IMR-90 (cell line): ENCODE results near the gene COL4A1. TPM values are rescaled to one million over a fixed set of nuclear protein-coding genes. Genes with fewer than 3 reads are reported as not detected.

Experiments
- ATAC-seq: fragments of 200-7000 bp; cut with Tn5 transposase; 2 replicates; pipeline ENCODE4 v1.9.1; 2020; ENCODE audit warnings: low read depth, mild to moderate bottlenecking, moderate library complexity
- BruUV-seq: library from RNA; stranded (reverse); fragments of 400-500 nt; replicated peaks from 2 replicates; lab custom pipeline; 2021; lab: Mats Ljungman, UMichigan
- CTCF ChIA-PET: fragments of 300-600 bp; formaldehyde crosslinking; extraction: SDS; loops from one replicate; lab custom pipeline; 2021; ENCODE audit warnings: antibody characterized with exemption; lab: Yijun Ruan, JAX
- POLR2A ChIA-PET: fragments of 300-600 bp; sonication (Branson Sonifier 250); formaldehyde crosslinking; loops from one replicate; lab custom pipeline; 2022; ENCODE audit warnings: antibody characterized with exemption; ENCODE audit not compliant: unreplicated experiment; lab: Charles Lee
- DNase-seq: peaks from one replicate; pipeline ENCODE4 v3.0.0; 2013
- H2AFZ ChIP-seq: replicated peaks from 2 replicates; pipeline ENCODE3; 2013; ENCODE audit warnings: low read length, mild to moderate bottlenecking; ENCODE audit not compliant: poor library complexity
- H2AK5ac ChIP-seq: 2 replicates; pipeline ENCODE4 v1.6.1; 2013; ENCODE audit warnings: low read depth, low read length, inconsistent platforms
- H2AK9ac ChIP-seq: replicated peaks from 2 replicates; pipeline ENCODE3; 2013; ENCODE audit warnings: mild to moderate bottlenecking, low read depth, low read length, moderate library complexity; ENCODE audit not compliant: poor library complexity
- H2BK120ac ChIP-seq: 2 replicates; pipeline ENCODE4 v1.6.1; 2013; ENCODE audit warnings: low read depth, low read length, inconsistent platforms
- H2BK15ac ChIP-seq: 3 replicates; pipeline ENCODE4 v1.6.1; 2013; ENCODE audit warnings: low read depth, low read length, inconsistent platforms
- H2BK20ac ChIP-seq: 2 replicates; pipeline ENCODE4 v1.6.1; 2013; ENCODE audit warnings: low read depth, mild to moderate bottlenecking, inconsistent platforms, low read length, moderate library complexity
- H2BK5ac ChIP-seq: 2 replicates; pipeline ENCODE4 v1.6.1; 2013; ENCODE audit warnings: mild to moderate bottlenecking, low read depth, low read length, inconsistent platforms; ENCODE audit not compliant: poor library complexity, severe bottlenecking
- H3K14ac ChIP-seq: replicated peaks from 2 replicates; pipeline ENCODE4 v1.6.1; 2013; ENCODE audit warnings: low read depth, low read length, inconsistent platforms
- H3K18ac ChIP-seq: 2 replicates; pipeline ENCODE4 v1.6.1; 2013; ENCODE audit warnings: low read depth, low read length, control low read depth
- H3K23ac ChIP-seq: 2 replicates; pipeline ENCODE4 v1.6.1; 2013; ENCODE audit warnings: low read depth, low read length, inconsistent platforms
- H3K27ac ChIP-seq: 2 replicates; pipeline ENCODE4 v1.5.1; 2013; ENCODE audit warnings: mild to moderate bottlenecking, control low read depth, low read length; ENCODE audit not compliant: insufficient read depth
- H3K27me3 ChIP-seq: 2 replicates; pipeline ENCODE4 v1.6.1; 2013; ENCODE audit warnings: low read length; ENCODE audit not compliant: control insufficient read depth, insufficient read depth
- H3K36me3 ChIP-seq: 2 replicates; pipeline ENCODE4 v1.6.1; 2013; ENCODE audit warnings: low read length, mixed read lengths; ENCODE audit not compliant: control insufficient read depth, insufficient read depth
- H3K4ac ChIP-seq: 2 replicates; pipeline ENCODE4 v1.6.1; 2013; ENCODE audit warnings: low read depth, low read length, inconsistent platforms
- H3K4me1 ChIP-seq: 2 replicates; pipeline ENCODE4 v1.6.1; 2013; ENCODE audit warnings: low read length, mixed read lengths; ENCODE audit not compliant: control insufficient read depth, insufficient read depth
- H3K4me2 ChIP-seq: 2 replicates; pipeline ENCODE4 v1.6.1; 2013; ENCODE audit warnings: low read depth, mild to moderate bottlenecking, control low read depth, low read length, moderate library complexity
- H3K4me3 ChIP-seq: 2 replicates; pipeline ENCODE4 v1.5.1; 2013; ENCODE audit warnings: low read depth, mild to moderate bottlenecking, control low read depth, low read length, moderate library complexity; ENCODE audit not compliant: insufficient read depth
- H3K56ac ChIP-seq: 2 replicates; pipeline ENCODE4 v1.6.1; 2013; ENCODE audit warnings: low read length, inconsistent platforms; ENCODE audit not compliant: insufficient read depth; ENCODE audit errors: extremely low read depth
- H3K79me1 ChIP-seq, 2 experiments: 2 replicates each; pipeline ENCODE4 v1.6.1; 2013; ENCODE audit warnings: low read length in 2 of 2, inconsistent platforms in 1 of 2, low read depth in 1 of 2
- H3K9ac ChIP-seq: 2 replicates; pipeline ENCODE4 v1.6.1; 2013; ENCODE audit warnings: low read depth, low read length, control low read depth
- H3K9me1 ChIP-seq: 2 replicates; pipeline ENCODE4 v1.6.1; 2013; ENCODE audit warnings: low read length, inconsistent platforms; ENCODE audit not compliant: insufficient read depth
- H3K9me3 ChIP-seq: 2 replicates; pipeline ENCODE4 v1.6.1; 2013; ENCODE audit warnings: low read length; ENCODE audit not compliant: control insufficient read depth, insufficient read depth
- H4K20me1 ChIP-seq: 2 replicates; pipeline ENCODE4 v1.6.1; 2013; ENCODE audit warnings: low read length, inconsistent platforms; ENCODE audit not compliant: insufficient read depth
- H4K5ac ChIP-seq: 2 replicates; pipeline ENCODE4 v1.6.1; 2013; ENCODE audit warnings: mild to moderate bottlenecking, low read depth, low read length, control low read depth
- H4K8ac ChIP-seq, 2 experiments: 2 replicates each; pipeline ENCODE4 v1.6.1; 2013; ENCODE audit warnings: low read depth in 2 of 2, low read length in 2 of 2, control low read depth in 1 of 2, inconsistent platforms in 1 of 2
- H4K91ac ChIP-seq: 2 replicates; pipeline ENCODE4 v1.6.1; 2013; ENCODE audit warnings: low read depth, low read length, inconsistent platforms; ENCODE audit not compliant: insufficient read depth
- BHLHE40 ChIP-seq: fragments of 150-350 bp; IDR thresholded peaks from 2 replicates; pipeline ENCODE4 v1.6.1; 2016; ENCODE audit warnings: mild to moderate bottlenecking, low read depth, low read length
- FOS ChIP-seq: fragments of 150-350 bp; IDR thresholded peaks from 2 replicates; pipeline ENCODE4 v1.6.1; 2016; ENCODE audit warnings: low read depth, low read length
- NFE2L2 ChIP-seq: fragments of 150-350 bp; IDR thresholded peaks from 2 replicates; pipeline ENCODE4 v1.6.1; 2016; ENCODE audit warnings: low read depth, mild to moderate bottlenecking, low read length
- RAD21 ChIP-seq: IDR thresholded peaks from 2 replicates; pipeline ENCODE4 v1.6.1; 2012; ENCODE audit warnings: low read length, improper control_type of control experiment
- RCOR1 ChIP-seq: IDR thresholded peaks from 2 replicates; pipeline ENCODE4 v1.6.1; 2012; ENCODE audit warnings: mild to moderate bottlenecking, low read length, improper control_type of control experiment; ENCODE audit not compliant: insufficient replicate concordance
- WGBS, 2 experiments: methylation state at CpG; one replicate each; pipeline versions ENCODE4 v1.1.5 to v1.1.7; 2013; ENCODE audit warnings: missing lambda C conversion rate in 2 of 2; ENCODE audit not compliant: insufficient read length in 1 of 2; ENCODE audit errors: extremely low coverage in 2 of 2; 5-methylcytosine and 5-hydroxymethylcytosine counted together
- dilution Hi-C: fragments of 300-500 bp; cut with HindIII; formaldehyde crosslinking; loops from one replicate; pipeline ENCODE4 v1.14.3; 2018; ENCODE audit warnings: low sequenced_read_pairs; ENCODE audit not compliant: unreplicated experiment
- in situ Hi-C: fragments of 300-500 bp; cut with MboI; formaldehyde crosslinking; loops from 3 replicates; pipeline ENCODE4 v1.14.3; 2019; ENCODE audit warnings: low sequenced_read_pairs, inconsistent platforms, mixed read lengths
- intact Hi-C: fragments of 100-400 bp; cut with micrococcal nuclease; formaldehyde crosslinking; loops from 2 replicates; pipeline ENCODE4 v1.10.0; 2022
- polyA plus RNA-seq, 3 experiments: library from polyadenylated mRNA; depleted of rRNA; stranded (reverse); fragments of >200 nt; gene quantifications; 2 replicates each; pipeline ENCODE4 v1.2.3, GENCODE V29; 2012; ENCODE audit warnings: low replicate concordance in 1 of 3
- total RNA-seq: library from RNA; depleted of rRNA; stranded (reverse); fragments of >200 nt; gene quantifications from 2 replicates; pipeline ENCODE4 v1.2.3, GENCODE V29; 2012

Gene COL4A1
- total and polyA plus RNA-seq, 2 of the 4 experiments (the other 2 are of a cell fraction) = 230 to 337 TPM

DNA sequence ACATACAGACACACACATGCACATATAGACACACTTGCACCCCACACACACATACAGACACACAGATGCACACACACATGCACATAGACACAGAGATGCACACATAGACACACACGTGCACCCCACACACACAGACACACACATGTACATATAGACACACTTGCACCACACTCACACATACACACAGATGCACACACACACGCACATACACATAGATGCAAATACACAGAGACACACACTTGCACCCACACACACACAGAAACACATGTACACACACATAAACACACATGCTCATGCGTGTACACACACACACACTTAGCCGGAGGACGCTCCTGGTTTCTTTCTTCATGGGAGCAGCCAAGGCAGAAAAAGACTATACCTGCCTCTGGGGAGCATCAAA is 10.1 kb upstream of the COL4A1 start:
- peaks cover 40% of the 10 kb centered on the region for H3K36me3 ChIP-seq
- no peak for TF ChIP-seq FOS
- no peak for TF ChIP-seq NFE2L2
- no peak for TF ChIP-seq RAD21
- no peak for TF ChIP-seq BHLHE40
- no peak for TF ChIP-seq RCOR1
- intact Hi-C loops = no loop called here
- POLR2A ChIA-PET = no interaction called here
- H3K27me3 ChIP-seq = no peaks in the 10 kb centered on the region
- H3K27ac ChIP-seq = no peak overlapping the region
- H3K4me3 ChIP-seq = no peak overlapping the region
- dilution Hi-C loops = no loop called here
- H3K9me3 ChIP-seq = no peaks in the 10 kb centered on the region
- no peak for DNase-seq
- peak overlapping the region; percentile 41; the same call in 1 of the 2 replicates for H3K23ac ChIP-seq
- H2BK15ac ChIP-seq = no peak overlapping the region
- no peak overlapping the region for H4K91ac ChIP-seq
- no peak overlapping the region; the same call in 1 of the 2 replicates for H3K4ac ChIP-seq
- H2AK9ac ChIP-seq = peak overlapping the region; percentile 8
- in situ Hi-C loops = no loop called here
- no peak overlapping the region for H3K18ac ChIP-seq
- no TSS peak for BruUV-seq
- peaks cover 17% of the 10 kb centered on the region for H3K4me1 ChIP-seq
- H3K9me1 ChIP-seq = peaks cover 46% of the 10 kb centered on the region
- peaks cover 74% of the 10 kb centered on the region for H4K20me1 ChIP-seq
- H2BK20ac ChIP-seq = no peak overlapping the region
- no peak overlapping the region for H3K4me2 ChIP-seq
- H3K79me1 ChIP-seq = peaks cover 11 to 78% of the 10 kb centered on the region in 2 experiments
- no peak overlapping the region for H4K5ac ChIP-seq
- H3K14ac ChIP-seq = 0 out of 2 replicates have a peak overlapping the region, but pooled peaks have one; percentile 20
- no peak overlapping the region for H3K56ac ChIP-seq
- H2AFZ ChIP-seq = no peak overlapping the region
- H2AK5ac ChIP-seq = peak overlapping the region; percentile 18; the same call in 1 of the 2 replicates
- 93% methylated on average over 3 of the region's 5 CpGs; no CpG with 5 or more reads in 1 of the 2 experiments for WGBS, 2 experiments
- CTCF ChIA-PET = no interaction called here
- peak overlapping the region; percentile 38 for H2BK5ac ChIP-seq
- H3K9ac ChIP-seq = no peak overlapping the region
- no peak overlapping the region for H4K8ac ChIP-seq
- ATAC-seq = no peak
- H2BK120ac ChIP-seq = no peak overlapping the region
